ENCODE data around the gene IPO11.
"Not testable (repeated sequence)": the region's sequence is repeated elsewhere in the genome, so short reads cannot be mapped to it uniquely, and the experiment has no call there.

IPO11 gene

DNA sequence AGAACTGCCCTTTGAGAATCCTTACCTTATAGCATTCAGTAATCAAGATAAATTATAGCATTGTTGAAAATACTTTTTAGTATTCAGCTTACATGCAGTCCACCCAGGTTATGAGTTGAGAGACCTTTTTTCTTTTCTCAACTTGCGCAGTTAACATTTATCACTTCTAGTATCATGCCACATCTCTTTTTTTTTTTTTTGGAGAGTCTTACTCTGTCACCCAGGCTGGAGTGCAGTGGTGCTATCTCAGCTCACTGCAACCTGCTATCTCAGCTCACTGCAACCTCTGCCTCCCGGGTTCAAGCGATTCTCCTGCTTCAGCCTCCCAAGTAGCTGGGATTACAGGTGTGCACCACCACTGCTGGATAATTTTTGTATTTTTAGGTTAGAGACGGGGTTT, 195.1 kb downstream of the IPO11 start:
- DNase-seq = no peak

GRCh38 chr5:62608529-62609511, 196.3 kb downstream of the IPO11 start:
- no peak for DNase-seq

- DNase-seq = no peak
Observed at GRCh38 chr5:62614355-62614754, 201.8 kb downstream of the IPO11 start.

- DNase-seq = no peak
Observed at GRCh38 chr5:62616615-62617277, 204.2 kb downstream of the IPO11 start.

DNA sequence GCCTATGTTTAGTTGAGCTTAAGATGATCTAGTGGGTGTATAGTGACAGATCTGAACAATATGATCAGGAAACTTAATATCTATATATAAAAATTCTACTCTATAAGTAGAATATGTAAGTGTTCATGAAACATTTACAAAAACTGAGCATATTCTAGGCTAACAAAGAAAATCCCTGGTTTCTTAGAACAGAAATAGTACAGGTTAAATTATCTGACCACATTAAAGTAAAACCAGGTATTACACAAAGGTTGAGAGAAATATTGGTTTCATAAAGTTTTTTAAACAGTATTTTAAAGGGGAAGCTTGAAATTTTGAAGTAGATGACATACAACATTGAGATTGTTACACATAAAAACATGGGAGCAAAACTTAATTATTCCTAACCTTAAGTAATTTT, 205.4 kb downstream of the IPO11 start:
- no peak for DNase-seq

DNA sequence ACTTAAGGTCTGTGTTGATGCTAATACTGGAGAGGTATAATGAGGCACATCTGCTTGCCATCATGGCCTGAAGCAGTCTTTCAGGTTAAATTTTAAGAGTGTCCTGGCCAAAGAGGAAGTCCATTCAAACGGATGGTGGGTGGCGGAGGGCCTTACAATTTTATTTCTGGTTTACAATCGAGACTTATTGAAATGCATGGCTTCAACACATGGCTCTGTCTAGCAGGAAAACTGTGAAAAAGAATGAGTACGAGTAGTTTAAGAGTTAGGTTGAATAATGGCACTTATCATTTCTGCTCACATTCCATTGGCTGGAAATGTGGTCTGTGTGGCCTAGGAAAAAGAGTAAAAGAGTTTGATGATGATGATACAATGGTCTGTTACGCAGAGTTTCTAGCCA, 208.2 kb downstream of the IPO11 start:
- DNase-seq = no peak

DNA sequence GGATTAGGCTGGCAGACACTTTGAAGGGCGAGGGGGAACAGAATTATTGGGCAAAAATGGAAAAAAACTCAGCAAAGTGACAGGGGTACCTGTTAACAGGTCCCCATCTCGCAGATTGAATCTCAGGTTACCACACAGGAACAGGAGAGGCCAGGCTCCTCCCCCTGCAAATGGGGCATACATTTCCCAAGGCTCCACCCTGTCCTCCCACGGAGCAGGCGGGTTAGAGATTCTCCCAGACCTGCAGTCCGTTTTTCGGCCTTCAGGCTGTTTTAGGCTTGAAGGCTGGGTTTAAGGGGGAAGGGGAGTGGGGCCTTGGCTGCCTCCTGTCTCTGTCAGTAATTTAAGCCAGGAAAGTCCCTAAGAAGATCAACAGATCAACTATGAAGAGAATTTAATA, 208.7 kb downstream of the IPO11 start:
- no peak for DNase-seq

- DNase-seq = no peak
Observed at GRCh38 chr5:62623271-62623670, 210.7 kb downstream of the IPO11 start.

- not testable (repeated sequence) for DNase-seq
Observed at GRCh38 chr5:62624436-62624835, 211.9 kb downstream of the IPO11 start.

DNA sequence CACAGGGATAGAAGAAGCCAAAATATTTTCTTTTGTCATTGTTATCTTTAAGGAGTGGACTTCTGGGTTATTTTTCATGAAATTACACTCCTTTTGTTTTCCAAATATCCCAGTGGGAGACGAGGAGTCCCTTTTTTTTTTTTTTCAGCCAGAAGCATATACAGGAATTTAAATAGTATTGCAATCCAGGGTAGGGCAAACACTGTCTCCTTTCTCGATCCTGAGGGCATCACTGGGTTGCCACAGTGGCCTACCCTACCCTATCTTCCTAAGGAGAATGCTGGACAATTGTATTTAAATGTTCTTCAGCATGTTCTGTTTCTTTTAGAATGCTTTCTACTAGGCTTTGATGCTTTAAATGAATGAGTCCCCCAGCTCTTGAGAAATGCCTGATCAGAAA, 214.0 kb downstream of the IPO11 start:
- DNase-seq = no peak

DNA sequence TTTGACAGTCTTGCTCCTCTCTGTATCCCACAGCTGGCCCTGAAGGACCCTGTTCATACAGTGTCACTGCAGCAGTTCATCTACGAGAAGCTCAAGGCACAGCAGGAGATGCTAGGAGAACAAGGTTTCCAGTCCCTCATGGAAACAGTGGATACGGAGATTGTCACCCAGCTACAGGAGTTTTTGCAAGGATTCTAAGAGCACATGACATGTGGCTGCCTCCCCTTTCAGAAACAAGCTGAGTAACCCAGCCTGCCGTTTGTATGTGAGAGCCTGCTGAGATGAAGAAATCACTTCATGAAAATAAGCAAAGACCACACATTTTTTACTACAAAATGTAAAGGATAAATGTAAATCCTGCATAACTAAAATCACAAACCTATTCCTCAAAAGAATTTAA, 214.6 kb downstream of the IPO11 start:
- DNase-seq = no peak

DNA sequence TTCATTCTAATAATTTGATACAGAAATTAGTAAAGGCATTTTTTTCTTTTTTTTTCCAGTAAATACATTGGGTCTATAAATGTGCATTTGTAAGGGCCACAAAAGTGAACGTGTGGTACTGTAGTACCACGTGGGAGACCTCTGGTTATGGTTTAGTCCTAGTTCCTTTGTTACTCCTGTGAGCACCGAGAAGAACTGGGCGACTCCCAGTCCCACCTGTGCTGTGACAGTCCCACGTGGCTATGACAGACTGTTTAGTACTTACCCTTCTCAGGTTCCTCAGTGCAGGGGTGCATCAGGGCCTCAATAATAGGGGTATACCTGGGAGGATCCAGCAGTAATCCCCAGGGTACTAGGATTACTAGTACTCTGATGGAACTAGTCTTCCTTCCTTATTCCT, 215.3 kb downstream of the IPO11 start:
- DNase-seq = no peak

DNA sequence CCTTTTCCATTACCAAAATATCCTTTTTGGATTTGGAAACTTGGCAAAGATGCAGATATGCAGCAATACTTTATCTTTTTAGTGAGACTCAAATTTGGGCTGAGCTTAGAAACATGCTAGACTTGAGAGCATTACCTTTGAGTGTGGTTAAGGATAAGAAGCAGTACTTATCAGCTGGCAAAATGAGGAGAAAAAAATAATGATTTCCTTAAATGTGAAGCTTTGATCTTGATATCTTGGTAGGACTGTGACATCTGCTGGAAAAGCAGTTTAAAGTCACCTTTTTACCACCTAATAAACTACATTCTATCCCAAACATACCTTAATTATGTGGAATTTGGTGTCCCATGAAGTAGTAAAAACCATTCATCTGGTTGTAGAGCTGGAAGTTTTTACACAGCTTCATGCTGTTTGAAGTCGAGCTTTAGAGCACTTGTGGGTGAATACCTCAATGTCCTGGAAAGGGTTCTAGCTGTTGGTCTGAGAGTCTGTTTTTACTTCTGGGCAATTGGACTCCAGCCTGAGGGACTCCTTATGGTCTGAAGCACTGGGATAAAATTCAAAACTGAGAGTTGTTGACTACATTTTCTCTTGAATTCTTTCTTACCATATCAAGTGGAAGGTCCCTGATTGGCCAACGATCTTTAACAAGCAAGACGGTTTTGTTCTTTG, 219.5 kb downstream of the IPO11 start:
- DNase-seq = no peak

DNA sequence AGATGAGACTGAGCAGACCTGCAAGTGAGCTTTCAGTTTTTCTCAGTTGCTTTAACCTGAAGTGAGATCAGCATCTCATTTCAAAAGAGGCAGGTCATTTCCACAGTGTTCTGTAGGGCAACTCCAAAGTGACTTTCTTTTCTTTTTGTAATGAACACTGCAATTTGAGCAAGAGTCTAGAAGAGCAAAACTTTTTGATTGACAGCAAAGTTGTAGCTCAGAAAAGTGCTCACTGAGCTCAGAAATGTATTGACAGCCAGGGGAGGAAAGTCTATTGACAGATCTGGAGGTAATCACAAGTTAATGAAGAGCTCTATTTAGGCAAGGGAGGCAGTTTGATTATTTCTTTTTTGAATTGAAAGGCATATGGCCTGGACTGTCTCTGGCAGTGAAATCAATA, 220.7 kb downstream of the IPO11 start:
- DNase-seq = no peak

GRCh38 chr5:62640446-62640845, 227.9 kb downstream of the IPO11 start:
- DNase-seq = no peak

DNA sequence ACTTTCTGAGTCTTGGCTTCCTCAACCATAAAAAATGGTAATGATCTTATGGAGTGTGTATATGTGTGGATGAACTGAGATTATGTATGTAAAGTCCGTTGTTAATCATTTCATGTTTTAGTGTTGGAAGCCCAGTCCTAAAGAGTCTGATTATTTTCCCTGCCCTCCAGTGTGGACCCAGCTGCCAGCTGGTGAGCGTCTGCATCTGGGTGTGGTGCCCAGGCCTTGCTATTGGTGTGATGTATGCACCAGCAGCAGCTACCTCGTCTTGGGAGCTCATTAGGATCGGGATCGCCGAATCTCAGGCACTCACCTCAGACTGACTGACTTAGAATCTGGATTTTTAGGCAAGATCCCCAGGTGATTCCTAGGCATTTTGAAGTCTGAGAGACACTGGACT, 229.9 kb downstream of the IPO11 start:
- no peak for DNase-seq

GRCh38 chr5:62643556-62644451, 231.2 kb downstream of the IPO11 start:
- no peak for DNase-seq

- no peak for DNase-seq
Observed at GRCh38 chr5:62645223-62645622, 232.7 kb downstream of the IPO11 start.

- DNase-seq = no peak
Observed at GRCh38 chr5:62647241-62647640, 234.7 kb downstream of the IPO11 start.

- no peak for DNase-seq
Observed at GRCh38 chr5:62649025-62649424, 236.5 kb downstream of the IPO11 start.

DNA sequence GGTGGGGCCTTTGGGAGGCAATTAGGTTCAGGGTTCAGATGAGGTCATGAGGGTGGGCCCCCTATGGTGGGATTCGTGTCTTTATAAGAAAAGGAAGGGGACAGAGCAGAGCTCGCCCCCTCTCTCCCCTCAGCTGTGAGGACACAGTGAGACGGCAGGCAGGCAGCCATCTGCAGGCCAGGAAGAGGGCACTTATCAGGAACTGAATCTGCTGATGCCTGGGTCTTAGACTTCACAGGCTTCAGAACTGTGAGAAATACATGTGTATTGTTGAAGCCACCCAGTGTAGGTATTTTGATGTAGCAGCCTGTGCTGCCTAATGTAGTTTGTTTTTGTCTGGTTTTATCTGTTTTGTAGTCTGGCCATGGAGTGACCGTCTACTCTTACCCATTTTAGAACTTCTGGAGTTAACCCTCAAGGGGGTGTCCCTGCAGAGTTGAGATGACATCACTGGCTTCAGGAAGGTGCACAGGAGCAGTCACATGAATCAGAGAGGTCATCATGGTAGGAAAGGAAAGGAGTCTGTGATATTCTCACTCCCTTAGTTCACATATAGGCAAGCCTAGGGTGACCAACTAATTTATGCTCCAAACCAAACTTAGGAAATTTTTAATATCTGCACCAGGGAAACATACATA, 237.0 kb downstream of the IPO11 start:
- DNase-seq = no peak

GRCh38 chr5:62650197-62650596, 237.6 kb downstream of the IPO11 start:
- DNase-seq = no peak
